Astrocyte (in vitro differentiated cells and primary cell): ENCODE data around the gene COMMD7. TPM values are rescaled to one million over a fixed set of nuclear protein-coding genes. Genes with fewer than 3 reads are reported as not detected.
"Not testable (repeated sequence)": the region's sequence is repeated elsewhere in the genome, so short reads cannot be mapped to it uniquely, and the experiment has no call there.

Experiments used
- DNase-seq: peaks from one replicate; pipeline ENCODE4 v3.0.0-alpha.2; 2010; ENCODE audit warnings: low read depth
- FAIRE-seq: peaks from 2 replicates; lab custom pipeline; 2011; peaks lifted over from hg19 to GRCh38; lab: Jason Lieb, UNC
- H2AFZ ChIP-seq: 2 replicates; pipeline ENCODE4 v1.6.0; 2012; ENCODE audit warnings: low read depth, low read length, inconsistent platforms
- H3K27ac ChIP-seq: 2 replicates; pipeline ENCODE4 v1.5.1; 2011; ENCODE audit warnings: low read depth, low read length, inconsistent platforms
- H3K27me3 ChIP-seq: 2 replicates; pipeline ENCODE4 v1.6.0; 2011; ENCODE audit warnings: low read length, inconsistent platforms; ENCODE audit not compliant: insufficient read depth
- H3K36me3 ChIP-seq: 2 replicates; pipeline ENCODE4 v1.5.1; 2011; ENCODE audit warnings: low read length, inconsistent platforms; ENCODE audit not compliant: insufficient read depth
- H3K4me1 ChIP-seq: 2 replicates; pipeline ENCODE4 v1.5.1; 2011; ENCODE audit warnings: low read length, inconsistent platforms; ENCODE audit not compliant: insufficient read depth
- H3K4me2 ChIP-seq: 2 replicates; pipeline ENCODE4 v1.6.0; 2012; ENCODE audit warnings: low read length, inconsistent platforms
- H3K4me3 ChIP-seq: 2 replicates; pipeline ENCODE4 v1.5.1; 2011; ENCODE audit warnings: low read depth, mild to moderate bottlenecking, low read length, inconsistent platforms; ENCODE audit not compliant: insufficient read depth
- H3K79me2 ChIP-seq: 2 replicates; pipeline ENCODE4 v1.6.0; 2012; ENCODE audit warnings: mild to moderate bottlenecking, low read length, inconsistent platforms; ENCODE audit not compliant: insufficient read depth
- H3K9ac ChIP-seq: 2 replicates; pipeline ENCODE4 v1.6.0; 2012; ENCODE audit warnings: mild to moderate bottlenecking, low read length, inconsistent platforms
- H3K9me3 ChIP-seq: 2 replicates; pipeline ENCODE4 v1.5.1; 2012; ENCODE audit warnings: low read depth, mild to moderate bottlenecking, low read length, inconsistent platforms; ENCODE audit not compliant: insufficient read depth
- H4K20me1 ChIP-seq: 2 replicates; pipeline ENCODE4 v1.6.0; 2012; ENCODE audit warnings: low read length, inconsistent platforms; ENCODE audit not compliant: insufficient read depth
- H3K27ac Mint-ChIP-seq: one replicate; pipeline ENCODE4 v1.8.0; 2021; ENCODE audit warnings: mild to moderate bottlenecking, mixed read lengths; ENCODE audit not compliant: unreplicated experiment
- H3K27me3 Mint-ChIP-seq: one replicate; pipeline ENCODE4 v1.8.0; 2021; ENCODE audit warnings: low read depth, mixed read lengths; ENCODE audit not compliant: unreplicated experiment
- H3K36me3 Mint-ChIP-seq: one replicate; pipeline ENCODE4 v1.8.0; 2021; ENCODE audit warnings: low read depth, mixed read lengths; ENCODE audit not compliant: unreplicated experiment
- H3K4me1 Mint-ChIP-seq: one replicate; pipeline ENCODE4 v1.8.0; 2021; ENCODE audit warnings: low read depth, mixed read lengths; ENCODE audit not compliant: unreplicated experiment
- H3K4me3 Mint-ChIP-seq: one replicate; pipeline ENCODE4 v1.8.0; 2021; ENCODE audit warnings: mild to moderate bottlenecking, moderate library complexity, mixed read lengths; ENCODE audit not compliant: unreplicated experiment
- H3K9me3 Mint-ChIP-seq: one replicate; pipeline ENCODE4 v1.8.0; 2021; ENCODE audit warnings: mild to moderate bottlenecking, mixed read lengths; ENCODE audit not compliant: unreplicated experiment
- EZH2 ChIP-seq: IDR thresholded peaks from 2 replicates; pipeline ENCODE4 v1.6.1; 2012; ENCODE audit warnings: mild to moderate bottlenecking, low read length, inconsistent platforms; ENCODE audit not compliant: insufficient read depth
- total RNA-seq: library from RNA; stranded (reverse); gene quantifications from 2 replicates; pipeline ENCODE4 v1.2.1, GENCODE V29; 2021
- TF ChIP-seq, protein P1 (sequence below): IDR thresholded peaks from 2 replicates; pipeline ENCODE4 v1.5.1; 2011; ENCODE audit warnings: low read depth, mild to moderate bottlenecking, inconsistent platforms, low read length, moderate library complexity; ENCODE audit not compliant: insufficient read depth

COMMD7 gene
- total RNA-seq, 1 donor from 2014 or later: 38.9 TPM

DNA sequence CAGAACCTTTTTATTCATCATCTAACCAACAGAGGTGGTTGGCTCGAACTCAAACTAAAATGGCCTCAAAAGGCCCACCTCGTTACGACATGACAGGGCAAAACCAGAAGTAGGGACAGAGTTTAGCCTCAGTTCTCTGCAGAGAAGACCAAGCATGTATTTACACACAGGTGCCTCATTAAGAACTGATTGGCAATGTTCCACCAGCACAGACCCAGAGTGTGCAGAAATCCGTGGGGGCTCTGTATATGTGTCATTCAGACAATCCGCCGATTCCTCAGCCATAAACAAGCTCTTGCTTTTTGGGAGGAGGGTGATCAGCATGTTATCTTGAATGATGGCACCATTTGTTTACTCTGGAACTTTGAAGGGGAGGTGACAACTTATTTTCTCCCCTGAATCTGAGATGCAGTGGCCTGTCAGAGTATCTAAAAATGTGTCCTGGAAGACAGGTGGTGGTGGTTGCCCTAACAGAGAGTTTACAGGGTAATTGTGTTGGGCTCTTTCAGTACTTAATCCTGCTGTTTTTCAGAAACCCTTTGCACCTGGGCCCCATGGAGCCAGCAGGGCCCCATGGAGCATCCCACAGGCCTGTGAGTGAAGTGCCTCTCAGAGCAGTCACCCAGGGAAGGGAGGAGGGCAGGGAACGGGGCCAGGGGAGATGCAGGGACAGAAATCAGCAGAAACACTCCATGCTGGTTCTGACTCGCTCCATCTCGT lies 40.4 kb downstream of the COMMD7 start:
- no peak overlapping the region for H3K4me3 Mint-ChIP-seq
- H3K36me3 Mint-ChIP-seq: peaks cover 22% of the 10 kb centered on the region

DNA sequence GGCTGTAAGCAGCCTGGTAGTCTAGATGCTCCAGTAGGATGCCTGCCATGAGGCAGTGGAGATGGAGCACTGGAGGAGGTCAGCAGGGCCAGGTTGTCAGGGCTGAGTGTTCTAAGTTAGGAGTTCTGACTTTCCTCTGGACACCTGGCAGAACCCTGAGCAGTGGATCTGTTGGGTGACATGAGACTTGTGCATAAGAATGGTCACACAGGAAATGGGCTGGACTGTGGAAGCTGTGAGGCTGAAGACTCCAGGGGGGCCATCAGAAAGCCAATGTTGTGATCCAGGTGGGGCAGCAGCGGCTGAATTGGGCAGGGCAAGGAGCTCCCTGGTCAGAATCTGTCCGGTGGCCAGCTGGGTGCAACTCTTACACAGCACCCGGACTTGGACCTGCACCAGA lies 45.7 kb downstream of the COMMD7 start:
- Histone ChIP-seq H3K27me3 (no peaks in the 10 kb centered on the region), H3K36me3 (peaks cover 6% of the 10 kb centered on the region), H3K4me3 (no peak overlapping the region), H3K79me2 (no peaks in the 10 kb centered on the region), H3K9ac (no peak overlapping the region), H3K4me1 (no peaks in the 10 kb centered on the region), H3K9me3 (no peaks in the 10 kb centered on the region), H3K27ac (no peak overlapping the region), H2AFZ (no peak overlapping the region), H3K4me2 (no peak overlapping the region), H4K20me1 (no peaks in the 10 kb centered on the region)
- Mint-ChIP-seq H3K4me1 (no peaks in the 10 kb centered on the region), H3K27me3 (no peaks in the 10 kb centered on the region), H3K27ac (no peak overlapping the region), H3K4me3 (no peak overlapping the region), H3K9me3 (no peaks in the 10 kb centered on the region), H3K36me3 (peaks cover 7% of the 10 kb centered on the region)
- DNase-seq (no peak), FAIRE-seq (no peak)
- no peak for TF ChIP-seq EZH2
- TF ChIP-seq, protein P1, sequence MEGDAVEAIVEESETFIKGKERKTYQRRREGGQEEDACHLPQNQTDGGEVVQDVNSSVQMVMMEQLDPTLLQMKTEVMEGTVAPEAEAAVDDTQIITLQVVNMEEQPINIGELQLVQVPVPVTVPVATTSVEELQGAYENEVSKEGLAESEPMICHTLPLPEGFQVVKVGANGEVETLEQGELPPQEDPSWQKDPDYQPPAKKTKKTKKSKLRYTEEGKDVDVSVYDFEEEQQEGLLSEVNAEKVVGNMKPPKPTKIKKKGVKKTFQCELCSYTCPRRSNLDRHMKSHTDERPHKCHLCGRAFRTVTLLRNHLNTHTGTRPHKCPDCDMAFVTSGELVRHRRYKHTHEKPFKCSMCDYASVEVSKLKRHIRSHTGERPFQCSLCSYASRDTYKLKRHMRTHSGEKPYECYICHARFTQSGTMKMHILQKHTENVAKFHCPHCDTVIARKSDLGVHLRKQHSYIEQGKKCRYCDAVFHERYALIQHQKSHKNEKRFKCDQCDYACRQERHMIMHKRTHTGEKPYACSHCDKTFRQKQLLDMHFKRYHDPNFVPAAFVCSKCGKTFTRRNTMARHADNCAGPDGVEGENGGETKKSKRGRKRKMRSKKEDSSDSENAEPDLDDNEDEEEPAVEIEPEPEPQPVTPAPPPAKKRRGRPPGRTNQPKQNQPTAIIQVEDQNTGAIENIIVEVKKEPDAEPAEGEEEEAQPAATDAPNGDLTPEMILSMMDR: no peak

More for the DNA sequence above, 40.4 kb downstream of the COMMD7 start:
- Histone ChIP-seq H3K4me2 (no peak overlapping the region), H3K4me3 (no peak overlapping the region), H3K4me1 (peaks cover 6% of the 10 kb centered on the region), H4K20me1 (no peaks in the 10 kb centered on the region), H3K27ac (no peak overlapping the region), H3K79me2 (no peaks in the 10 kb centered on the region), H3K36me3 (peaks cover 26% of the 10 kb centered on the region), H3K27me3 (no peaks in the 10 kb centered on the region), H3K9ac (no peak overlapping the region), H3K9me3 (no peaks in the 10 kb centered on the region), H2AFZ (no peak overlapping the region)
- Mint-ChIP-seq H3K9me3 (no peaks in the 10 kb centered on the region), H3K27me3 (no peaks in the 10 kb centered on the region), H3K27ac (no peak overlapping the region), H3K4me1 (no peaks in the 10 kb centered on the region)
- FAIRE-seq (no peak), DNase-seq (no peak)
- TF ChIP-seq EZH2: no peak
- TF ChIP-seq, protein P1: no peak

DNA sequence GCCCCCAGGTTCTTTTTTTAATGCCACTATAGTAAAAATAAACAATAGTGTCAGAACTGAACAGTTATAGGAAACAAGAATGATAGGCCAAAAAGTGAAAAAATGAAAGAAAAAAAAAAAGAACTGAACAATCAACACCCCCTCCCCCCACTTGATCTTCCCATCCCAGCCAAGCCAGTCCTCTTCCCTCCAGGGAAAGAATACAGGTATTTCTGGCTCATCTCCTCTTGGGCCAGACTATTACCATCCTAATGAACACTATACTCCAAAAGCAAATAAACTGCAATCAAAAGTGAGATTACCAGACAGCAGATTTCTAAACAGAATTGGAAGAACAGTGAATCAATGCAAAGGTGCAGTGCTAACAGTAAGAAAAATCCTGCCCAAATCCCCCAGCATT lies 48.2 kb downstream of the COMMD7 start:
- Mint-ChIP-seq H3K4me1 (no peaks in the 10 kb centered on the region), H3K9me3 (no peaks in the 10 kb centered on the region), H3K36me3 (peaks cover 4% of the 10 kb centered on the region), H3K4me3 (no peak overlapping the region), H3K27me3 (no peaks in the 10 kb centered on the region), H3K27ac (no peak overlapping the region)
- Histone ChIP-seq H3K9me3 (no peaks in the 10 kb centered on the region), H3K27ac (no peak overlapping the region), H3K9ac (no peak overlapping the region), H3K27me3 (no peaks in the 10 kb centered on the region), H4K20me1 (no peaks in the 10 kb centered on the region), H3K4me3 (no peak overlapping the region), H3K36me3 (no peaks in the 10 kb centered on the region), H3K79me2 (no peaks in the 10 kb centered on the region), H2AFZ (no peak overlapping the region), H3K4me1 (no peaks in the 10 kb centered on the region), H3K4me2 (no peak overlapping the region)
- DNase-seq (no peak), FAIRE-seq (no peak)
- TF ChIP-seq, protein P1: no peak
- no peak for TF ChIP-seq EZH2

DNA sequence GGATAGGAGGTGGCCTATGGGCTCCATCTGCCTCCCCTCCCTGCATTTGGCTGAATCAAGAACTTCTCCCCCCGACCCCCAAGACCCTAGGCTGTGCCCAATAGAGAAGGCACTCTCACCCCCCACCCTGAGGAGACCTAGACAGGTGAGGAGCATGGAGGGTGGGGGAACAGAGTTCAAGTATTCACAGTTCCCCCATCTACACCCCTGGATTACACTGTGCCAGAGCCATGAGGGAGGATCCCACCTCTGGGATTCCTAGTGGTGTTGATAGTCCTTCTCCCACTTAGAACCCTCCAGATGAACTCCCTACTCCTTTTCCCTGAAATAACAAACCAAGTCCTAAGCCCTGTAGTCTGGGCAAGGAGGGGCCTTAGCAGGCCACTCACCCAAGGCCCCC lies 54.3 kb downstream of the COMMD7 start:
- H3K4me2 ChIP-seq, H3K36me3 ChIP-seq, H3K27ac Mint-ChIP-seq, H3K9me3 ChIP-seq, H3K27me3 ChIP-seq, H3K9me3 Mint-ChIP-seq, DNase-seq, H3K36me3 Mint-ChIP-seq, H3K27me3 Mint-ChIP-seq, H3K27ac ChIP-seq, FAIRE-seq, H3K79me2 ChIP-seq, H4K20me1 ChIP-seq, H3K4me1 ChIP-seq, H2AFZ ChIP-seq, H3K4me1 Mint-ChIP-seq, H3K4me3 ChIP-seq, H3K9ac ChIP-seq, H3K4me3 Mint-ChIP-seq: not testable (repeated sequence)
